K562 (cell line): ENCODE measurements around the gene TIGAR. TPM values are rescaled to one million over a fixed set of nuclear protein-coding genes. Genes with fewer than 3 reads are reported as not detected.

Experiments
- ATAC-seq: fragments of 200-7000 bp; cut with Tn5 transposase; 3 replicates; pipeline ENCODE4 v1.9.1; 2020; ENCODE audit warnings: moderate library complexity
- BruUV-seq: library from RNA; stranded (reverse); fragments of 400-500 nt; replicated peaks from 2 replicates; lab custom pipeline; 2021; lab: Mats Ljungman, UMichigan
- CTCF ChIA-PET: fragments of 300-600 bp; formaldehyde crosslinking; extraction: SDS; loops from one replicate; lab custom pipeline; 2021; ENCODE audit warnings: low intra/inter-chr PET ratio; lab: Yijun Ruan, JAX
- POLR2A ChIA-PET: fragments of 300-600, 350-650 bp; sonication (Branson Sonifier 250); formaldehyde crosslinking; extraction: SDS; loops from one replicate; lab custom pipeline; 2021; ENCODE audit warnings: antibody characterized with exemption, inconsistent platforms; lab: Yijun Ruan, JAX
- DNase-seq, 4 experiments: peaks; one replicate each; pipeline versions ENCODE4 v3.0.0 to v3.0.0-alpha.2; 2011 to 2018; ENCODE audit warnings: low spot score in 3 of 4, mixed read lengths in 3 of 4; ENCODE audit errors: extremely low read depth in 1 of 4
- FAIRE-seq: peaks from 2 replicates; lab custom pipeline; 2011; peaks lifted over from hg19 to GRCh38; lab: Jason Lieb, UNC
- H2AFZ ChIP-seq: 2 replicates; pipeline ENCODE4 v1.6.0; 2011; ENCODE audit warnings: low read depth, low read length, control low read depth, inconsistent platforms
- H3K27ac ChIP-seq: fragments of 200-600 bp; 3 replicates; pipeline ENCODE4 v1.8.0; 2011; ENCODE audit warnings: low read depth, mild to moderate bottlenecking, control low read depth, inconsistent platforms, low read length, moderate library complexity, mixed read lengths; ENCODE audit errors: extremely low read depth
- H3K27me3 ChIP-seq, 2 experiments: fragments of 300-600 bp in 1 of 2; 2 replicates in 1 of 2; 3 replicates in 1 of 2; pipeline versions ENCODE4 v1.6.0 to v1.8.0; 2011; ENCODE audit warnings: inconsistent platforms in 2 of 2, low read length in 2 of 2, mild to moderate bottlenecking in 1 of 2, mixed read lengths in 1 of 2, moderate library complexity in 1 of 2; ENCODE audit not compliant: control insufficient read depth in 2 of 2, insufficient read depth in 2 of 2
- H3K36me3 ChIP-seq: fragments of 300-600 bp; 3 replicates; pipeline ENCODE4 v1.8.0; 2011; ENCODE audit warnings: mild to moderate bottlenecking, low read length, inconsistent platforms; ENCODE audit not compliant: control insufficient read depth, insufficient read depth
- H3K4me1 ChIP-seq, 2 experiments: fragments of 200-600 bp in 1 of 2; replicated peaks in 1 of 2; 2 replicates in 1 of 2; 3 replicates in 1 of 2; pipeline versions ENCODE4 v1.5.1 to v1.8.0; 2011; ENCODE audit warnings: inconsistent platforms in 2 of 2, low read length in 2 of 2, mild to moderate bottlenecking in 1 of 2, mixed read lengths in 1 of 2, moderate library complexity in 1 of 2; ENCODE audit not compliant: control insufficient read depth in 2 of 2, insufficient read depth in 2 of 2
- H3K4me2 ChIP-seq: 2 replicates; pipeline ENCODE4 v1.6.1; 2011; ENCODE audit warnings: low read length, control low read depth, inconsistent platforms, mixed read lengths; ENCODE audit not compliant: insufficient read depth
- H3K4me3 ChIP-seq: fragments of 200-600 bp; sonication (generic), shearing (Covaris generic); 2 replicates; pipeline ENCODE4 v1.5.1; 2016; ENCODE audit warnings: control low read depth, inconsistent platforms
- H3K79me2 ChIP-seq: fragments of 200-600 bp; 3 replicates; pipeline ENCODE4 v1.8.0; 2011; ENCODE audit warnings: low read length, inconsistent platforms; ENCODE audit not compliant: control insufficient read depth, insufficient read depth
- H3K9ac ChIP-seq, 2 experiments: 2 replicates each; pipeline versions ENCODE4 v1.6.0 to v1.6.1; 2011; ENCODE audit warnings: low read depth in 2 of 2, low read length in 2 of 2, control low read depth in 1 of 2, inconsistent platforms in 1 of 2, mild to moderate bottlenecking in 1 of 2, mixed read lengths in 1 of 2; ENCODE audit not compliant: insufficient read depth in 1 of 2
- H3K9me1 ChIP-seq: one replicate; pipeline ENCODE4 v1.6.0; 2011; ENCODE audit warnings: inconsistent platforms, mild to moderate bottlenecking, low read length, moderate library complexity; ENCODE audit not compliant: control insufficient read depth, insufficient read depth
- H3K9me3 ChIP-seq: replicated peaks from 2 replicates; pipeline ENCODE4 v1.5.1; 2011; ENCODE audit warnings: low read depth, low read length, inconsistent platforms; ENCODE audit not compliant: control insufficient read depth, insufficient read depth
- H4K20me1 ChIP-seq: replicated peaks from 2 replicates; pipeline ENCODE4 v1.6.1; 2011; ENCODE audit warnings: low read length, inconsistent platforms, mixed read lengths; ENCODE audit not compliant: control insufficient read depth, insufficient read depth
- ARNT ChIP-seq, 2 experiments: fragments of 450-650 bp; IDR thresholded peaks; 2 replicates each; pipeline ENCODE4 v1.6.1; 2016; ENCODE audit warnings: mild to moderate bottlenecking in 1 of 2
- HMGN3 ChIP-seq: IDR thresholded peaks from 2 replicates; pipeline ENCODE4 v1.6.1; 2011; ENCODE audit warnings: borderline replicate concordance, low read depth, mild to moderate bottlenecking, mixed read lengths, low read length; ENCODE audit not compliant: insufficient read length; ENCODE audit errors: extremely low read depth
- HNRNPLL ChIP-seq: fragments of 200-400 bp; formaldehyde crosslinking; IDR thresholded peaks from 2 replicates; pipeline ENCODE4 v1.6.1; 2017; ENCODE audit warnings: low read length, low read depth, mild to moderate bottlenecking; ENCODE audit not compliant: poor library complexity, severe bottlenecking
- JUNB ChIP-seq: fragments of 450-650 bp; formaldehyde crosslinking; conservative IDR thresholded peaks from 2 replicates; pipeline ENCODE4 v1.4.0; 2020; ENCODE audit warnings: mild to moderate bottlenecking
- ZKSCAN3 ChIP-seq: fragments of 250-450 bp; sonication (Bioruptor Pico); IDR thresholded peaks from 2 replicates; pipeline ENCODE4 v1.4.0; 2020
- WGBS: fragments of 100-300 bp; shearing (Covaris generic); methylation state at CpG from one replicate; pipeline ENCODE4 v1.1.6; 2016; ENCODE audit warnings: low coverage, mixed read lengths; ENCODE audit not compliant: insufficient coverage; ENCODE audit errors: missing lambda C conversion rate; 5-methylcytosine and 5-hydroxymethylcytosine counted together
- in situ Hi-C: fragments of 300-500 bp; cut with MboI; formaldehyde crosslinking; loops from 4 replicates; pipeline ENCODE4 v1.15.0; 2018; ENCODE audit warnings: inconsistent platforms, mixed read lengths
- intact Hi-C: fragments of 100-400 bp; cut with micrococcal nuclease; formaldehyde crosslinking; loops from 2 replicates; pipeline ENCODE4 v1.14.2; 2022
- polyA plus RNA-seq, 8 experiments: library from polyadenylated mRNA; depleted of rRNA in 4 of 8; stranded (reverse) in 5 of 8; unstranded in 3 of 8; fragments of >200 nt; fragmentation: Nextera tagmentation in 2 of 8; fragmentation: Illumina TruSeq in 1 of 8; extraction: Ambion mirVana in 2 of 8; extraction: Trizol in 1 of 8; gene quantifications; 2 replicates each; pipeline versions ENCODE4 v1.2.1 to v1.2.3, GENCODE V29; 2011 to 2014; ENCODE audit warnings: inconsistent platforms in 1 of 8, missing spikeins in 1 of 8
- total RNA-seq, 7 experiments: library from RNA; depleted of rRNA in 6 of 7; stranded (reverse); fragments of >200 nt in 6 of 7; fragmentation: Illumina TruSeq in 2 of 7; extraction: Trizol in 2 of 7; gene quantifications; 2 replicates each; pipeline versions ENCODE4 v1.2.1 to v1.2.3, GENCODE V29; 2011 to 2021; ENCODE audit warnings: low replicate concordance in 1 of 7
- TF ChIP-seq, protein P1 (sequence below): fragments of 250-450 bp; sonication (Bioruptor Pico); IDR thresholded peaks from 2 replicates; pipeline ENCODE4 v1.5.0; 2021

TIGAR gene
- total and polyA plus RNA-seq, 9 of the 15 experiments (the other 6 are each of a cell fraction or from before 2014, with no cell fraction given), result 0.11 to 1.0 (median 0.53) TPM; not detected in 2

DNA sequence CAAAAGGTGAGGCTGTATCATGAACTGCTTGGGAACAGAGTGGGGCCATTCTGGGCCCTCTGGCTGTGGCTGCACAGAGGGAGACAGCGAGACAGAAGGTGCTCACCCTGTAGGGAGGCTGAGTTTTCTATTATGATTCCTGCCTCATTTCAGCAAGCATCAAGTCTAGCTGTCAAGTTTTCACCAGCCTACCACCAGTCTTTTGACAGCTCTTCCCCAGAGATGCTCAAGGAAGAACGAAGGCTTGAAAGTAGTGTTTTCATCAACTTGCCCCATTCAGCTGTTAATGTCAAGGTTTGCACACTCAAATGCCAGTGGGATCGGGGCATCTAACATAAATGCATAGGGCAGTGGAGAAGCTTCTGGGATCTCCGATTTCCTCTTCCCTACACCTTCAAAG, 48.5 kb downstream of the TIGAR start:
- Histone ChIP-seq H3K36me3 (no peaks in the 10 kb centered on the region), H3K9me3 (no peaks in the 10 kb centered on the region), H3K27me3 (peaks cover 3 to 10% of the 10 kb centered on the region in 2 experiments; a peak in 2 of 5 replicates), H3K4me1 (peaks cover 0 to 6% of the 10 kb centered on the region in 2 experiments; a peak in 2 of 5 replicates), H3K79me2 (no peaks in the 10 kb centered on the region), H2AFZ (no peak overlapping the region), H3K9me1 (no peaks in the 10 kb centered on the region), H3K4me2 (no peak overlapping the region), H3K27ac (no peak overlapping the region), H4K20me1 (no peaks in the 10 kb centered on the region), H3K4me3 (no peak overlapping the region), H3K9ac (no peak overlapping the region)
- POLR2A ChIA-PET, result no interaction called here
- TF ChIP-seq HMGN3 (no peak), JUNB (no peak), ARNT (IDR thresholded peaks at IDR 0.05) (no peak), ZKSCAN3 (no peak), HNRNPLL (no peak)
- TF ChIP-seq, protein P1, sequence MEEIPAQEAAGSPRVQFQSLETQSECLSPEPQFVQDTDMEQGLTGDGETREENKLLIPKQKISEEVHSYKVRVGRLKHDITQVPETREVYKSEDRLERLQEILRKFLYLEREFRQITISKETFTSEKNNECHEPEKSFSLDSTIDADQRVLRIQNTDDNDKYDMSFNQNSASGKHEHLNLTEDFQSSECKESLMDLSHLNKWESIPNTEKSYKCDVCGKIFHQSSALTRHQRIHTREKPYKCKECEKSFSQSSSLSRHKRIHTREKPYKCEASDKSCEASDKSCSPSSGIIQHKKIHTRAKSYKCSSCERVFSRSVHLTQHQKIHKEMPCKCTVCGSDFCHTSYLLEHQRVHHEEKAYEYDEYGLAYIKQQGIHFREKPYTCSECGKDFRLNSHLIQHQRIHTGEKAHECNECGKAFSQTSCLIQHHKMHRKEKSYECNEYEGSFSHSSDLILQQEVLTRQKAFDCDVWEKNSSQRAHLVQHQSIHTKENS (CRISPR knock-in tag), result no peak
- DNase-seq (no peak), ATAC-seq (no peak), FAIRE-seq (no peak)
- no TSS peak for BruUV-seq
- intact Hi-C loops (no loop called here), in situ Hi-C loops (loop anchor here (10.0 kb wide), 1 partner anchor 385 kb away; no protein-coding TSS in a partner anchor)
- CTCF ChIA-PET, result no interaction called here
- WGBS, result 0% methylated on average over 3 of the region's 4 CpGs
